K562 (cell line): ENCODE measurements around the gene MTERF2.

Source experiments
- E2F1 ChIP-seq: sonication (generic); formaldehyde crosslinking; IDR thresholded peaks from 2 replicates; pipeline ENCODE4 v1.8.1; 2023; ENCODE audit warnings: mild to moderate bottlenecking, missing genetic modification reagents, moderate library complexity
- ETS1 ChIP-seq: conservative IDR thresholded peaks from 2 replicates; pipeline ENCODE4 v1.6.1; 2011; ENCODE audit warnings: low read depth, mild to moderate bottlenecking, low read length; ENCODE audit not compliant: control insufficient read depth
- NFRKB ChIP-seq: fragments of 450-650 bp; IDR thresholded peaks from 2 replicates; pipeline ENCODE4 v1.6.1; 2016; ENCODE audit warnings: low read depth
- POLR2A ChIP-seq: fragments of 450-650 bp; conservative IDR thresholded peaks from 2 replicates; pipeline ENCODE4 v1.6.1; 2016
- SMARCC2 ChIP-seq: fragments of 450-650 bp; IDR thresholded peaks from 2 replicates; pipeline ENCODE4 v1.6.1; 2017; ENCODE audit warnings: antibody characterized with exemption, moderate library complexity, mild to moderate bottlenecking, low read depth
- TARDBP ChIP-seq: fragments of 450-650 bp; IDR thresholded peaks from 2 replicates; pipeline ENCODE4 v1.6.1; 2016
- ZNF512 ChIP-seq: IDR thresholded peaks from 2 replicates; pipeline ENCODE4 v1.6.1; 2016; ENCODE audit warnings: missing genetic modification characterization, missing compliant biosample characterization

- TF ChIP-seq SMARCC2 (no peak), NFRKB (no peak; the same call in 1 of the 2 replicates), ZNF512 (tag) (no peak), ETS1 (no peak), TARDBP (0 out of 2 replicates have a peak, but pooled peaks have one; percentile 37), E2F1 (CRISPR knock-in tag) (no peak), POLR2A (peak; percentile 81)
Observed at GRCh38 chr12:106955377-106956047, 31.4 kb downstream of the MTERF2 start, which contains the start of gene TMEM263.
